ENCODE data around the gene HUNK.

HUNK gene

GRCh38 chr21:31945141-31945540 lies 72.3 kb downstream of the HUNK start:
- TF ChIP-seq FOXP2 (optimal IDR thresholded peaks at IDR 0.05; ENCODE audit: borderline replicate concordance, extremely low read depth, extremely low read length, insufficient read depth) (no peak), SIN3A (IDR thresholded peaks at IDR 0.05; ENCODE audit: borderline replicate concordance, insufficient read depth, low read length) (no peak), POLR2AphosphoS5 (IDR thresholded peaks at IDR 0.05; ENCODE audit: low read depth, low read length) (no peak), TAF1 (IDR thresholded peaks at IDR 0.05; ENCODE audit: borderline replicate concordance, insufficient read depth, low read length) (peak; percentile 24; the same call in 1 of the 2 replicates), REST (IDR thresholded peaks at IDR 0.05; ENCODE audit: insufficient read depth in 1 of 2, low read depth in 2 of 2, low read length in 2 of 2) (no peak)

- TF ChIP-seq TAF1 (IDR thresholded peaks at IDR 0.05; ENCODE audit: borderline replicate concordance, insufficient read depth, low read length) (no peak), SIN3A (IDR thresholded peaks at IDR 0.05; ENCODE audit: borderline replicate concordance, insufficient read depth, low read length) (no peak), FOXP2 (optimal IDR thresholded peaks at IDR 0.05; ENCODE audit: borderline replicate concordance, extremely low read depth, extremely low read length, insufficient read depth) (no peak), REST (IDR thresholded peaks at IDR 0.05; ENCODE audit: insufficient read depth in 1 of 2, low read depth in 2 of 2, low read length in 2 of 2) (no peak), POLR2AphosphoS5 (IDR thresholded peaks at IDR 0.05; ENCODE audit: low read depth, low read length) (no peak)
Observed at GRCh38 chr21:31945546-31945945, 72.7 kb downstream of the HUNK start.

- TF ChIP-seq REST (IDR thresholded peaks at IDR 0.05; ENCODE audit: insufficient read depth in 1 of 2, low read depth in 2 of 2, low read length in 2 of 2) (no peak), TAF1 (IDR thresholded peaks at IDR 0.05; ENCODE audit: borderline replicate concordance, insufficient read depth, low read length) (no peak), POLR2AphosphoS5 (IDR thresholded peaks at IDR 0.05; ENCODE audit: low read depth, low read length) (no peak), SIN3A (IDR thresholded peaks at IDR 0.05; ENCODE audit: borderline replicate concordance, insufficient read depth, low read length) (no peak), FOXP2 (optimal IDR thresholded peaks at IDR 0.05; ENCODE audit: borderline replicate concordance, extremely low read depth, extremely low read length, insufficient read depth) (no peak)
Observed at GRCh38 chr21:31946231-31946630, 73.4 kb downstream of the HUNK start.

GRCh38 chr21:31948676-31949075 lies 75.9 kb downstream of the HUNK start:
- TF ChIP-seq POLR2AphosphoS5 (IDR thresholded peaks at IDR 0.05; ENCODE audit: low read depth, low read length) = no peak
- TF ChIP-seq SIN3A (IDR thresholded peaks at IDR 0.05; ENCODE audit: borderline replicate concordance, insufficient read depth, low read length) = no peak
- TF ChIP-seq REST (IDR thresholded peaks at IDR 0.05; ENCODE audit: insufficient read depth in 1 of 2, low read depth in 2 of 2, low read length in 2 of 2) = no peak
- no peak for TF ChIP-seq TAF1 (IDR thresholded peaks at IDR 0.05; ENCODE audit: borderline replicate concordance, insufficient read depth, low read length)
- TF ChIP-seq FOXP2 (optimal IDR thresholded peaks at IDR 0.05; ENCODE audit: borderline replicate concordance, extremely low read depth, extremely low read length, insufficient read depth) = no peak

- TF ChIP-seq SIN3A (IDR thresholded peaks at IDR 0.05; ENCODE audit: borderline replicate concordance, insufficient read depth, low read length) = no peak
- TF ChIP-seq POLR2AphosphoS5 (IDR thresholded peaks at IDR 0.05; ENCODE audit: low read depth, low read length) = no peak
- TF ChIP-seq REST (IDR thresholded peaks at IDR 0.05; ENCODE audit: insufficient read depth in 1 of 2, low read depth in 2 of 2, low read length in 2 of 2) = no peak
- TF ChIP-seq FOXP2 (optimal IDR thresholded peaks at IDR 0.05; ENCODE audit: borderline replicate concordance, extremely low read depth, extremely low read length, insufficient read depth) = no peak
- TF ChIP-seq TAF1 (IDR thresholded peaks at IDR 0.05; ENCODE audit: borderline replicate concordance, insufficient read depth, low read length) = no peak
Observed at GRCh38 chr21:31952828-31953227, 80.0 kb downstream of the HUNK start.
